ENCODE measurements around the gene SATB1. TPM values are rescaled to one million over a fixed set of nuclear protein-coding genes. Genes with fewer than 3 reads are reported as not detected.
A peak's percentile ranks its signal among the peaks of the same experiment; 100 is the strongest.

The SATB1 gene
- total RNA-seq, 1 donor from 2014 or later: 81.4 TPM

GRCh38 chr3:18447720-18448119 lies 22.6 kb upstream of the SATB1 start:
- Mint-ChIP-seq H3K36me3 (peaks cover 10% of the 10 kb centered on the region), H3K27ac (no peak overlapping the region), H3K27me3 (ENCODE audit: low read depth) (peaks cover 25% of the 10 kb centered on the region), H3K4me3 (no peak overlapping the region), H3K4me1 (peaks cover 28% of the 10 kb centered on the region), H3K9me3 (peaks cover 22% of the 10 kb centered on the region)
- no peak for DNase-seq (ENCODE audit: low spot score in 2 of 2, unreplicated experiment in 2 of 2)
- TF ChIP-seq, protein P1, sequence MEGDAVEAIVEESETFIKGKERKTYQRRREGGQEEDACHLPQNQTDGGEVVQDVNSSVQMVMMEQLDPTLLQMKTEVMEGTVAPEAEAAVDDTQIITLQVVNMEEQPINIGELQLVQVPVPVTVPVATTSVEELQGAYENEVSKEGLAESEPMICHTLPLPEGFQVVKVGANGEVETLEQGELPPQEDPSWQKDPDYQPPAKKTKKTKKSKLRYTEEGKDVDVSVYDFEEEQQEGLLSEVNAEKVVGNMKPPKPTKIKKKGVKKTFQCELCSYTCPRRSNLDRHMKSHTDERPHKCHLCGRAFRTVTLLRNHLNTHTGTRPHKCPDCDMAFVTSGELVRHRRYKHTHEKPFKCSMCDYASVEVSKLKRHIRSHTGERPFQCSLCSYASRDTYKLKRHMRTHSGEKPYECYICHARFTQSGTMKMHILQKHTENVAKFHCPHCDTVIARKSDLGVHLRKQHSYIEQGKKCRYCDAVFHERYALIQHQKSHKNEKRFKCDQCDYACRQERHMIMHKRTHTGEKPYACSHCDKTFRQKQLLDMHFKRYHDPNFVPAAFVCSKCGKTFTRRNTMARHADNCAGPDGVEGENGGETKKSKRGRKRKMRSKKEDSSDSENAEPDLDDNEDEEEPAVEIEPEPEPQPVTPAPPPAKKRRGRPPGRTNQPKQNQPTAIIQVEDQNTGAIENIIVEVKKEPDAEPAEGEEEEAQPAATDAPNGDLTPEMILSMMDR (IDR thresholded peaks at IDR 0.05; ENCODE audit: unreplicated experiment): no peak

DNA sequence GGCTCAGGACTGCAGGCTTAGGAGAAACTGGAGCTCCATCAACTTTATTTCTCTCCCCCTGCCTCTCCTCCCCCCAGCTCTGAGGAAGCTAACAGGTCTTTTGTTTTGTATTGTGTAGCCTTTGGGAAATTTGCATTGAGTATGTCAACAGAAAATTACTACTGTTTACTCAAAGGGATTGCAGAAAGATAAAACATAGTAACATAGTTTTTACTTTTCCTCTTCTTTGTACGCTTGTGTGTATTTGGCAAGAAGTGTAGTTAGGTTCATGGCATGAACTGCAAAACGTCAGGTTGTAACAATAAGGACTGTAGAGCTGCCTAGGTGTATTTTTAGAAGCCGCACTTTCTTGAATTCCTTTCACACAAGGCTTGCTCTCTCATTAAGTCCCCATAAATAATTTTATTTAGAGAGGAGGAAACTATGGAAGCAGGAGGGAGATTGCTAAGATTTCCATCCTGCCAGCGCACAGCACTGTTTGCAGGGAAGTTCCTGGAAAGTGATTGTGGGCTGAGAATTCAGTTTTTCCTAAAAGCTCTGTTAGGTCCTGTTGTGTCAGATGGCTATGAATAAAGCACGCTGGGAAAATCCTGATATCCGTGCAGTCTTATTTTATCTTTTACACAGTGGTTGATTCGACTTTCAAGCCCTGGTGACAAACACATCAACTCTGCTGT lies 21.1 kb upstream of the SATB1 start:
- no peak for DNase-seq (ENCODE audit: low spot score in 2 of 2, unreplicated experiment in 2 of 2)
- H3K27ac Mint-ChIP-seq: no peak overlapping the region
- peaks cover 22% of the 10 kb centered on the region for H3K9me3 Mint-ChIP-seq
- H3K4me3 Mint-ChIP-seq: peak overlapping the region; percentile 84
- H3K27me3 Mint-ChIP-seq (ENCODE audit: low read depth): peaks cover 29% of the 10 kb centered on the region
- TF ChIP-seq, protein P1 (IDR thresholded peaks at IDR 0.05; ENCODE audit: unreplicated experiment): no peak
- peaks cover 10% of the 10 kb centered on the region for H3K36me3 Mint-ChIP-seq
- H3K4me1 Mint-ChIP-seq: peaks cover 28% of the 10 kb centered on the region

GRCh38 chr3:18445401-18446148 lies 20.4 kb upstream of the SATB1 start:
- H3K4me3 Mint-ChIP-seq: peak overlapping the region; percentile 84
- H3K4me1 Mint-ChIP-seq: peaks cover 30% of the 10 kb centered on the region
- peak overlapping the region; percentile 54 for H3K27ac Mint-ChIP-seq
- peaks cover 10% of the 10 kb centered on the region for H3K36me3 Mint-ChIP-seq
- H3K27me3 Mint-ChIP-seq (ENCODE audit: low read depth): peaks cover 34% of the 10 kb centered on the region
- no peak for DNase-seq (ENCODE audit: low spot score in 2 of 2, unreplicated experiment in 2 of 2)
- H3K9me3 Mint-ChIP-seq: peaks cover 20% of the 10 kb centered on the region
- TF ChIP-seq, protein P1 (IDR thresholded peaks at IDR 0.05; ENCODE audit: unreplicated experiment): peak; percentile 2

- Mint-ChIP-seq H3K27ac (peak overlapping the region; percentile 83), H3K4me1 (peaks cover 35% of the 10 kb centered on the region), H3K9me3 (peaks cover 12% of the 10 kb centered on the region), H3K36me3 (peaks cover 8% of the 10 kb centered on the region), H3K4me3 (peak overlapping the region; percentile 88), H3K27me3 (ENCODE audit: low read depth) (peaks cover 39% of the 10 kb centered on the region)
- TF ChIP-seq, protein P1 (IDR thresholded peaks at IDR 0.05; ENCODE audit: unreplicated experiment): peak; percentile 35
- peak; percentile 77 to 86 for DNase-seq (ENCODE audit: low spot score in 2 of 2, unreplicated experiment in 2 of 2)
Measured at GRCh38 chr3:18444595-18445400, 19.7 kb upstream of the SATB1 start.

- TF ChIP-seq, protein P1 (IDR thresholded peaks at IDR 0.05; ENCODE audit: unreplicated experiment): no peak
- peaks cover 41% of the 10 kb centered on the region for H3K27me3 Mint-ChIP-seq (ENCODE audit: low read depth)
- peaks cover 38% of the 10 kb centered on the region for H3K4me1 Mint-ChIP-seq
- H3K9me3 Mint-ChIP-seq: peaks cover 4% of the 10 kb centered on the region
- H3K27ac Mint-ChIP-seq: peak overlapping the region; percentile 83
- H3K36me3 Mint-ChIP-seq: no peaks in the 10 kb centered on the region
- peak in 1 of 2 experiments; percentile 55 for DNase-seq (ENCODE audit: low spot score in 2 of 2, unreplicated experiment in 2 of 2)
- H3K4me3 Mint-ChIP-seq: peak overlapping the region; percentile 88
Measured at GRCh38 chr3:18443665-18444594, 18.8 kb upstream of the SATB1 start.

Measured in mesothelial cell of epicardium (in vitro differentiated cells).